GM19467 (cell line): Measurements from ENCODE around the gene RCOR1.
"Not testable (repeated sequence)": the region's sequence is repeated elsewhere in the genome, so short reads cannot be mapped to it uniquely, and the experiment has no call there.

Source experiments
- ATAC-seq: cut with Tn5 transposase; IDR thresholded peaks from one replicate; pipeline ENCODE4 v1.9.1; 2021; ENCODE audit warnings: mild to moderate bottlenecking, moderate library complexity; ENCODE audit not compliant: unreplicated experiment

Gene RCOR1

DNA sequence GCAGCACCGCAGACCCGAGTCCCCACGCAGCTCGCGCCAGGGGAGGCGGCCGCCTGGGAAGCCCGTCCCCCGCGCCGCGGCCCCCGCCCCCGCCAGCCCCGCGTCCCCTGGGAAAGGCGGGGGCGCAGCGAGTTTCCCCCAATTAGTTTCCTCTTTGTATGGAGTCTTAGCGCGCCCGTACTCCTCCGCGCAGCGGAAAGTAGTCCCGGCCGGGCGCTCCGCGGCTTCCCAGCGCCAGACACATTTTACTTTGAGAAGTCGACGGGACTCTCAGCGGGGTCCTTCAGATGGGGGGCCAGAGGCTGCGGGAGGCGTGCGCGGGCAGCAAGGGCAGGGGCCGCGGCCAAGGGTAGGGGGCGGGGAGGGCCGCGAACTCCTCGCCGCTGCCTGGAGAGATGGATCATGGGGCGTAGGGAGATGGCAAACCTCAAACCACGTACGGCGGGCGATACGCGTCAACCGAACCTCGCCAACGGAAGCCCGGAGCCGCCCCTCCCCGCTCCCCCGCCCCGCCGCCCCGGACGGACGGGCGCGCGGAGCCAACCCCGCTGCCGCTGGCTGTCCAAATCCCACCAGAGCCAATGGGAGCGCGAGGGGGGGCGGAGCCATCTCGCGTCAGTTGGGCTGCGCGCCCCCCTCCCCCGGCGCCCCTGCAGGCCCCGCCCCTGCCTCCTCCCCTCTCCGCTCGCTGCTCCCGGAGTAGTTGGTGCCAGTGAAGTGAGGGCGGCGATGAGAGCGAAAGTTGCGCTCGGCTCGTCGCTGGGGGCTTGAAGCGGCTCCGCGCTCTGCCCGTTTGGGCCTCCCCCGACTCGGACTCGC is at the start of gene RCOR1:
Gene RCOR1, plus strand, starts transcription at position 706 of the 819 bp plus-strand sequence. CDS start 238 bp downstream, outside the sequence.
- peak; percentile 64 for ATAC-seq

DNA sequence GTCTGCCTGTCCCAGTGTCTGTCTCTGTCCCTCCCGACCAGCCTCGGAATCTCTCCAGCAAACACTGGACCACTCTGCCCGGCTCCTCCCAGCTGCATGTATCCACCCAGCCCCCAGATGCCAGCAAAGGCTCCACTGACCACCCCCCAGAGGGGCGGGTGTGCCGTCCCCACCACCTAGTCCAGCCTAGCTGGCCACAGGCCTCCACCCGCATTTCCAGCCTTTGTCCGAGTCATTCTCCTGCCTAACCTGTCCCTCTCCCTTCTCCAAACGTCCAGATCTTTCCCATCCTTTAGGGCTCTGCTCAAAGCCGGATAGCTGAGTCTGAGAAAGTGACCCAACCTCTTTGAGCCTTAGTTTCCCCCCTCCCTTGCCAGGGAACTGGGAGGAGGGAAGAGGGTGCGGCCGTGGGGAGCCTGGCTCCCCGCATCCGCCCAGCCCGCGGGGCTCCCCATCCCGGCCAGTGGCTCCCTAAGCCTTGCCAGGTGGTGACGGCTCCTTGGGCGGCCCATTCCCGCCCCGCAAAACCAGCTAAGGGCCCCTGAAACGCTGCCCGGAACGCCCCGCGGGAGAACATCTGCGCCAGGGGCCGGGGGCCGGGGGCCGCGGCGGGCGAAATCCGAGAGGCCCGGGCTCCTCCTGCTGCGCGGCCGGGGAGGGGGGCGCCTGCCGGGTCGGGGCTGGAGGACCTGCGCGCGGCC is 48.3 kb upstream of the RCOR1 start:
- ATAC-seq: no peak

DNA sequence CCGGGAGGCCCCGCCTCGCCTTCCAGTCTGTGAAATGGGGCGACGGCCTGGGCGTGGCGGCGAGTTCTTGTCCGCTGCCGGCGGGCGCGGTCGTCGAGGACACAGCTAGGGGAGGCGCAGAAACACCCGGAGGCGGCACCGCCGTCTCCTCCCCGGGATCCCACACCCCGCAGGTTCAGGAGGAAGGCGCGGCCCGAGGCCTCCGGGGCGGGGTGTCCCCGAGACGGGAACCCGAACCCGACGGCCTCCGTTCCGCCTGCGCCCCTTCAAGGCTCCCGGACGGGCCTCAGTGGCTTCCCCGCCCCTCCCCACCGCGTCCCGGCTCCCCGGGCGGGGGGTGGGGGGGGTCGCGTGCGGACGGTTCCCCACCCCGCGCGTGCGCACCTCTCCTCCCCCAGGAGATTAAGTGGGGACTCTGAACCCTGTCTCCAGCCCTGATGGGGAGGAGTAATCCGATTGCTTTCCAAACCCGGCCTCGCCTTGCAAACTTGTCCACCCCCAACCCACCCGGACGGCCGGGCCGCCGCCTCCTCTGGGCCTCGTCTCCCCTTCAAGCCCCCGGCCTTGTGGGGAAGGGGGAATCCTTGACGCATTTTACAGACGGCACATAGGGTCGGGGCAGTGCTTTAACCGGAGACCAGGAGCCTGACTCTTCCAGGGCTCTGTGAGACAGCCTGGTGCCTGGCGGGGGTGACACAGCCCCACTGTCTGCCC is 47.5 kb upstream of the RCOR1 start:
- ATAC-seq: no peak

DNA sequence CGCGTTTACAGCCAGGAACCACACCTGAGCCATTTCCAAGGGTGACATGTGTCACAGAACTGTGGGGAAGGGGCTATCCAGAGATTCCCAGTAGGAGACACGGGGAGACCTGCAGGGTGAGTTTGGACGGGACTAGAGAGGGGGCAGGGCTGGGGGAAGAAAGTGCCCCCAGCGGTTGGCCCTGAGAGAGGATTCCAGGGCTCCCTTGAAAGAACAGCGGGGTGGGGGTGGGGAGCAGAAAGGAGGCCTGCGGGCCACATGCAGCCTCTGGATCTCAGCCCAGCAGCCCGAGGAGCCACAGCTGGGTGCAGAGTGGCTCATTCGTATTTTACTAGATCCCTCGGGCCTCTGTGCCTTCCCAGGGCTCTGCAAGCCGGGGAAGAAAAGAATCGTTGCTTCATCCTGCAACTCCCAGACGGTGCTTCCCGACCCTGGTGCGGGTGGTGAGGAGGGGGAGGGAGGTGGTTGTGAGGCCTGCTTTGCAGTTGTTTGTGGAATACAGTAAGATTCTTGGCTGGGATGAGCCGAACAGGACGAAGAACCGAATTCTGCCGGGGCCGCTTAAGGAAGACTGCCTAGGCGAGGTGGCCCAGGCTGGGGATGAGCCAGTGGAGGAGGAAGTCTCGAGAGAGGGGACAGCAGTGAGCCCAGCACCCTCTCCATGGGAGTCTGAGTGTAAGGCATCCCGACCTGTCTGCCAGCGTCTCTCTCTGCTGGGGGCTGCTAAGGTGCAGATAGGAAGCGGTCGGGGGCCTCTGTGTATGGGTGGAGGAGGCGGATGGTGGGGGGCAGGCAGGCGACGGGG is 46.8 kb upstream of the RCOR1 start:
- ATAC-seq: no peak

DNA sequence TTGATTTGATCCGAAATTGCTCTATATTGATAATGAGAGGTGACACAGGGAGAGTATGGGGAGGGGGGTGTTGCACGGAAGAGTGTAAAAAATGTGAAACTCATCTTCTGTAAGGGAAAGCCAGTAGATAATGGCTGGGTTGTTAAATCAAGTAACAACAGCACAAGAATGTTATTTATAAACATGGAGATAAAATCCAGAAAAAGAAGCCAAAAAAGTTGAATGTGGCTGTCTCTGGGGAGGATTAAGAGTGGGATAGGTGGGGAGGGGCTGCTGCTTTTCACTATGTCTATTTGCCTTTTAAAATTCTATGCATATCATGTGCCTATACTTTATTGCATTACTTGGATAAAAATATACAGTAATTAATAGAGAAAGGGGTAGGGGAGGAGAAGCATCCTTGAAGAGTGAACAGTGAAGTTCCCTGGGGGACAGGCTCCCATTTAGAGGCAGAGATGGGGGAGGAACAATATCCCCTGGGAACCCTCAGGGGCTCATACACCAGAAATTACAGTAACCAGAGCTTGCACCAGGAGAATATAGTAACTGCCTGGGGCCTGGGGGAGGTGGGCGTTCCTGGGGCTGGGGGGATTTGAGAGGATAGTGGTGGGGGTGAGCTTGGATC is 43.7 kb upstream of the RCOR1 start:
- no peak for ATAC-seq

DNA sequence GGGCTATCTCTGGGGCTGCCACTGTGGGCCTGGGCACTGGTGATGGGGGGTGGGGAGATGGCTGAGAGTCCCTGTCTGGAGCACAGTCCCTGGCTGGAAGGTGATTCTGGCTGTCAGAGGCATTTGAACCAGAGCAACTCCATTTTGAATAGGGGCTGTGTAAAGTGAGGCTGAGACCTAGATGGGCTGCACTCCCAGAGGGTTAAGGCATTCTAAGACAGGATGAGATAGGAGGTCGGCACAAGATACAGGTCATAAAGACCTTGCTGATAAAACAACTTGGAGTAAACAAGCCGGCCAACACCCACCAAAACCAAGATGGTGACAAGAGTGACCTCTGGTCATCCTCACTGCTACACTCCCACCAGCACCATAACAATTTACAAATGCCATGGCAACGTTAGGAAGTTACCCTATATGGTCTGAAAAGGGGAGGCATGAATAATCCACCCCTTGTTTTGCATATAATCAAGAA is 41.5 kb upstream of the RCOR1 start:
- not testable (repeated sequence) for ATAC-seq

DNA sequence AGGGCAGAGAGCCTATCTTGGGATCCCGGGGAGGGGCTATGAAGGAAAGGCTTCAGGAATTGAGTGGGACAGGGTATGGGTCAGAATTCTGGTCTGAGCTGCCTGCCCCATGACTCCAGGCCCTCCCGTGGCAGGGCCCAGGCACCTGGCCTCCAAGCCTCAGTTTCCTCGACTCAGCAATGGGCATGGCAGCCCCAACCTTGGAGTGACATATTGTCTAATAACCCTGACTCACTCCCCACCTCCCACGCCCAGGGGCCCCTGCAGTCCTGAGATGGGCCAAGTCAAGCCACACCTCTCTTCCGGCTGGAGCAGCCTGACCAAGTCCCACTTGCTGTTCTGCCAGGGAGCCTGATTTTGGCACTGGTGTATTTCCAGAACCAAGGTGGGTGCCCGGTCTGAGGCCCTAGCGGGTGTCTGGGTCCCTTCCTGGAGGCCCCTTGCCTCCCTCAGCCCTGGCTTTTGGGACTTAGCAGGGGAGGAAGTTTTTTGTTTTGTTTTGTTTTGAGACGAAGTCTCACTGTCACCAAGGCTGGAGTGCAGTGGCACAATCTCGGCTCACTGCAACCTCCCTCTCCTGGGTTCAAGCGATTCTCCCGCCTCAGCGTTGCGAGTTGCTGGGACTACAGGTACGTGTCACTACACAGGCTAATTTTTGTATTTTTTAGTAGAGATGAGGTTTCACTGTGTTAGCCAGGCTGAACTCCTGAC is 40.3 kb upstream of the RCOR1 start:
- no peak for ATAC-seq

DNA sequence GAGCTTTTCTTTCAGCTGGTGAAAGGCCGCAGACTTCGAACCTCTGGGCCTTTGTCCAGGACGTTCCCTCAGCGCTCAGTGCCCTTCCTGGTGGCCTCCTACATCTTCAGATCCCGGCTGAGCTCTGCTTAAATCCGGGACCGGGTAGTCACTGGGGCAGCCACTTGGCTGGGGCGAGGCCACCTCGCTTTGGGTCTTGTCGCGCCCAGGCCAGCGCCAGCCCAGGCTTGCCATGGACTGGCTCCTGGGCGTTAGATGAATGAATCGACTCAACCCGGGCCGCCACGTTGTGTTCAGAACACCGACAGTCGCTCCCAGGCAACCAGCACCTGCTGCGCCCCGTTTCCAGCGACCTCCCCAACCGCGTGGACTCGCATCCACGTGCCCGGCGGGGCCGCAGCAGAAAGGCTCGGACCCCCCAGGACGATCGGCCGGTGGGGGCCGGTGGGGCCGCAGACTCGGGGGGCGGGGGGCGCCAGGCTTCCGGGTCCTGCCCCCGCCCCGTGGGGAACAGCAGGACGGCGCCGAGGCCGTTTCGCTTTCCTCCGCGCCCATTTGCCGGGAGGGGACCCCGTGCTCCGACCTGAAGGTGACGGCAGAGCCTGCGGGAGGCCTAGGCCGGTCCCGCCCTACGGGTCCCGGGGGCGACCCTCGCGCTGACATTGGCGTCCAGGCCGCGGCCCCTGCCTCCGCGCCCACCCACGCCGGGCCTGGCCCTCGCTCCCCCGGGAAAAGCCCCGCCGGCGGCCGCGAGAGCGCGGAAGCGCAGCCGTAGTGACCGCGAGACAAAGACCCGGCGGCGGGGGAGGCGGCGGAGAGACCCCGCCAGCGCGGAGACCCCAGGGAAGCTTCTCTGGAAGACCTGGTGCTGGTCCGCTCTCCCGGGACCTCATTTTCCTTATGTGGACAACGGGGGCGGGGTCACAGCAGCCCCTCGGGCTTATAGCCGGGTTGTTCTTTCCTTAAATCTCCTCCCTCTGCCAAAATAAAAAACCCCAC is 37.3 kb upstream of the RCOR1 start:
- no peak for ATAC-seq

DNA sequence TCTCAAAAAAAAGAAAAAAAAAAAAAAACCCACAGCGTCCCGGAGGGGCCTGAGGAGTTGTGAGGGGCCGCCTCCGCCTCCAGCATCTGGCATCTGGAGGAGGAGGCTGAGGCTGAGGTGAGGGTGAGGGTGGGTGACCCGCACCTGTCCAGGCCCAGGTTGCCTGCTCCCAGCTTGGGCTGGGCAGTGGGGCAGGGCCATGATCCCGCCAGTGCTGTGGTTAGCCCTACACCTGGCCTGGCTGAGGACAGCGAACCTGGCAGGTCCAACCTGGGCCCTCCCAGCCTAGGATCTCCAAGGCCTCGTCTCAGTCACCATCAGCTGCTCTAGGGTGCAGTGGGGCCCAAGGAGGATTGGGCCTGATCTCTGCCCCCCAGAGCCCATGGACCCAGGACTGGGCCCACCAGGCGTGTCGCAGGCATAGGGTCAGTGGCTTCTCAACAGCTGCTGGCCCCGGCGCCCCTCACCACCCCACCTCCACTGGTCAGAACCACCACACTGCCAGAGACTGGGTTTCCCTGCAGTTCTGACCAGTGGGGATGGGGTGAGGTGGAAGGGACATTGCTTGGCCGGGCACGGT is 36.3 kb upstream of the RCOR1 start:
- ATAC-seq: no peak

DNA sequence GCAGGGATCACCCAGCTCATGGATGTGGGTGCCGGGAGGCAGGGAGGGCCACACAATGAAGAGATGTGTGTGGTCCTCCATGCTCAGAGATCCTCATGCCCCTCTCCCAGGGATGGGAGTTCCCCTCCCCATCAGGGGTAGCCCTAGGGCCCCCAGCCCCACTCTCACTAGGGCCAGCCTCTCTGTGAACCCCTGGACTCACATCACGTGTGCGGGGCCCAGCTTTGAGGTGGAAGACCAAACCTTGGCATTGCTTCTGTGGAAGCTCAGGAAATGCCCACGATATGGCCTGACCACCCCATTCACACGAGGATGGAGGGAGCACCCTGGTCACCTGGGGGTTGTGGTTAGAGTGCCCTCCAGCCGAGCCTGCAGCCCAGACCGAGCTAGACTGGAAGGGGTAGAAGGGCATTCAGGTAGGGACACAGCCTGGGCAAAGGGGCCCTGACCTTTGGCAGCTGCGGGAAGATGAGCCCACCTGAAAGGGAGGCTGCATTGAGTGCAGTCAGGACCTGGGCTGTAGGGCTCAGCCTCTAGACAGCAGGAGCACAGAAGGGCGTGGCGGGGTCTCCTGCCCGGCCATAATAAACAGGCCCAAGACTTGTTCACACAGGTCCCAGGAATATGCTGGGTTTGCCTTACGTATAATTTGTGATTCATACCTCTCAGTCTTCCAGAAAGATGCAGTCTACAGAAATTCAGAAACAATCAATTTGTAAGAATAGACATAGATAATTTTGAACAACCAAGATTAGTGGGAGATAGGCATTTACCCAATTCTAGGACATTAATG is 34.8 kb upstream of the RCOR1 start:
- no peak for ATAC-seq

DNA sequence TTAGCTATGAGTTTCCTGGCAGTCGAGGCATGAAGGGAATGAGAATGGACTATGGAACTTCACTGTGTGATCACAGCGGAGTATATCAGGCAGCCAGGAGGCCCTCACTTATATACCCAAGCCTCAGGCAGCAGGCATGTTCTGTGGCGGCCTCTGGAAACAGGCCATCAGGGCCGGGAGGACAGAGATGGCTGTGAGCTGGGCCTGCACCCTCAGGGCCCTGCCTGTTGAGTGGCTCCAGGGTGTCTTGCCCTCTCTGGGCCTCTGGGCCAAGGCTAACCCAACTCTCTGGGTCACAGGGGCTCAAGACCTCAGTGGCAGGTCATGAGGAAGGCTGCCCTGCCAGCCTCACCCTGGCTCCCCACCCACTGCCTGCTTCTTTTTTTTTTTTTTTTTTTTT is 33.9 kb upstream of the RCOR1 start:
- no peak for ATAC-seq

DNA sequence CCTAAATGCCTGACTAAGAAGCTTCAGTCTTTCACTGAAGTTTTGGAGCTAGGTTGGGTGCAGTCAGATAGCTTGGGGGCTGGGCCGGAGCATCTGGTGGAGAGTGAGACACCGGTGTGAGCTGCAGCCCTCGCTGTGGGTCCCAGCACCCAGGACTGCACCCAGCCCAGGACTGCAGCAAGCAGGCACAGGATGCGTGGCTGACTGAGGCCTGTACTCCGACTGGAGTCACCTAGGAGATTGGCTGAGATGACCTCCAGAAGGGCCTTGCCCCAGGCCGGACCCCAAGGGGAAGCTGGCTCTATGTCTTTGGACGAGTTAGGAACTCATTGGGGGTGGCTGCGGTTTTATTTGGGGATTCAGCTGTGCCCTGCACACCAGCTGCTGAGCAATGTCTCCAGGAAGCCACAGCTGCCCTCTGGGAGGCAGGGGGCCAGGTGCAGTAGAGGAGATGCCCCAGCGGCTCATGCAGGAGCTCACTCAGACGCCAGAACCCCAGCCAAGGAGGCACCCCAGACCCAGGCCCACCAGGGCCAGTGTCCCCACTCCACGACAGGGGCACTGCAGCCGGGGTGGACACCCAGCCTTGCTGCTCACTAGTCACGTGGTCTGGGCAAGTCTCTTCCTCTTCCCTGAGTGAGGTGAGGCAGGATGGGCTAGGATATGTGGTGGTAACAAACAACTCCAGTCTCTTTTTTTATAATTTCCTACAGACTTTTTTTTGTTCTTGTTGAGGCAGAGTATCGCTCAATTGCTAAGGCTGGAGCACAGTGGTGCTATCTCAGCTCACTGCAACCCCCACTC is 31.8 kb upstream of the RCOR1 start:
- ATAC-seq: no peak

DNA sequence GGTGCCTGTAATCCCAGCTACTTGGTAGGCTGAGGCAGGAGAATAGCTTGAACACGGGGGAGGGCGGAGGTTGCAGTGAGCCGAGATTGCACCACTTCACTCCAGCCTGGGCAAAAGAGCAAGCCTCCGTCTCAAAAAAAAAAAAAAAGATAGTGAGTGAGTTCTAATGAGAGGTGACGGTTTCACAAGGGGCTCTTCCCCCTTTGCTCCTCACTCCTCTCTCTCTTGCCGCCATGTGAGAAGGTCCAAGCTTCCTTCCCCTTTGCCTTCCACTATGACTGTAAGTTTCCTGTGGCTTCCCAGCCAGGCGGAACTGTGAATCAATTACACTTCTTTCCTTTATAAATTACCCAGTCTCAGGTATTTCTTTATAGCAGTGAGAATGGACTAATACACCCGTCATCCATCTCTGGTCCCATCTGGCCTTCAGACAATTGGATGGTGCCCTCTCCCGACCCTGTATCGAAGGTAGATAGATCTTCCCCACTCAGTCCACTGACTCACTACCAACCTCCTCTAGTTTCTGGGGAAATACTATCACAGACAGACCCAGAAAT is 27.0 kb upstream of the RCOR1 start:
- no peak for ATAC-seq

DNA sequence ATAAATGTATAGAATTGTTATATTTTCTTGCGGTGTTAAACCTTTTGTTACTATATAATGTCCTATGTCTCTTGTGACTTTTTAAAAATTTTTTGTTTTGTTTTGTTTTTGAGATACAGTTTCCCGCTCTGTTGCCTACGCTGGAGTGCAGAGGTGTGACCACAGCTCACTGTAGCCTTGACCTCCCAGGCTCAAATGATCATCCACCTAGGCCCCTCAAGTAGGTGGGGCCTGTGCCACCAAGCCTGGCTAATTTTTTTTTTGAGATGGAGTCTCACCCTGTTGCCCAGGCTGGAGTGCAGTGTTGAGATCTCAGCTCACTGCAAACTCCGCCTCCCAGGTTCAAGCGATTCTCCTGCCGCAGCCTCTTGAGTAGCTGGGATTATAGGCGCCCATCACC is 26.5 kb upstream of the RCOR1 start:
- ATAC-seq: no peak

DNA sequence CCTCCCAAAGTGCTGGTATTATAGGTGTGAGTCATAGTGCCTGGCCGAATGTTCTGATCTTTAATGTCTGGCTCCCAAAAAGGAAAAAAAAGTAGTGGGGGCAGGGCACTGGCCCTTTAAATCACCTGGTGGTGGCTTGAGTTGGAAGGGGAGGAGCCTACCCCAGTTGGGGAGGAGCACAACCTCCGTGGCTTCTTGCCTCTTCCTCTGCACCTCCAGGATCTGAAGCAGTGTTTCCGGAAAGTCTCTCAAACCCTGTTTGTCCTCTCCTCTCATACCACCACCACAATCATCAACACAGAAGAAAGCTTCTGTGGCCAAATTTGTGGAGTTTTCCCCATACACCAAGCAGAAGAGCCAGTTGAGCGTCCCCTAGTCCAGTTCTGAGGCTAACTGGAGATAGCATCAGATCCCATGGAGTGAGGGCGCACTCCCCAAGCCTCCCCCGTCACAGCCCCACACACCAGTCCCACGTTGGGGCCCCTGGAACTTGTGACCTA is 24.3 kb upstream of the RCOR1 start:
- ATAC-seq: no peak
